GM12878 (cell line): Measurements from ENCODE around the gene TMEM181. TPM values are rescaled to one million over a fixed set of nuclear protein-coding genes. Genes with fewer than 3 reads are reported as not detected.

Experiments
- ETV6 ChIP-seq, 2 experiments: fragments of 450-650 bp in 1 of 2; IDR thresholded peaks in 1 of 2; conservative IDR thresholded peaks in 1 of 2; 2 replicates each; pipeline ENCODE4 v1.6.1; 2014; ENCODE audit warnings: antibody characterized with exemption in 1 of 2, borderline replicate concordance in 1 of 2, low read depth in 1 of 2, mild to moderate bottlenecking in 1 of 2, moderate library complexity in 1 of 2
- FOS ChIP-seq: IDR thresholded peaks from 3 replicates; pipeline ENCODE4 v1.6.1; 2011; ENCODE audit warnings: borderline replicate concordance; ENCODE audit not compliant: insufficient read length; ENCODE audit errors: extremely low read depth
- FOXM1 ChIP-seq: IDR thresholded peaks from 2 replicates; pipeline ENCODE4 v1.6.1; 2012; ENCODE audit warnings: low read depth, mild to moderate bottlenecking, inconsistent platforms, low read length, moderate library complexity
- MTA2 ChIP-seq: fragments of 450-650 bp; IDR thresholded peaks from 2 replicates; pipeline ENCODE4 v1.6.1; 2016; ENCODE audit warnings: low read depth, mild to moderate bottlenecking, moderate library complexity
- MYC ChIP-seq: IDR thresholded peaks from 2 replicates; pipeline ENCODE4 v1.6.1; 2011; ENCODE audit warnings: mild to moderate bottlenecking, low read length, moderate library complexity, inconsistent platforms; ENCODE audit not compliant: insufficient read depth, insufficient replicate concordance, insufficient read length, severe bottlenecking
- NFIC ChIP-seq: IDR thresholded peaks from 2 replicates; pipeline ENCODE4 v1.6.1; 2012; ENCODE audit warnings: low read depth, mild to moderate bottlenecking, inconsistent platforms, low read length, moderate library complexity
- NR2C2 ChIP-seq: IDR thresholded peaks from 2 replicates; pipeline ENCODE4 v1.6.1; 2011; ENCODE audit warnings: borderline replicate concordance, low read depth; ENCODE audit not compliant: control insufficient read depth, insufficient read length
- POLR2A ChIP-seq: IDR thresholded peaks from 2 replicates; pipeline ENCODE4 v1.6.1; 2011; ENCODE audit warnings: low read depth, mild to moderate bottlenecking, low read length
- SP1 ChIP-seq: IDR thresholded peaks from one replicate; pipeline ENCODE4 v1.6.1; 2011; ENCODE audit warnings: low read depth, low read length
- SREBF1 ChIP-seq: IDR thresholded peaks from 2 replicates; pipeline ENCODE4 v1.6.1; 2012; ENCODE audit warnings: mild to moderate bottlenecking, low read length
- SREBF2 ChIP-seq: IDR thresholded peaks from 2 replicates; pipeline ENCODE4 v1.6.1; 2012; ENCODE audit warnings: mild to moderate bottlenecking, low read length
- TARDBP ChIP-seq: IDR thresholded peaks from 2 replicates; pipeline ENCODE4 v1.6.1; 2016; ENCODE audit warnings: borderline replicate concordance
- ZSCAN29 ChIP-seq: fragments of 450-650 bp; IDR thresholded peaks from 2 replicates; pipeline ENCODE4 v1.6.1; 2017; ENCODE audit warnings: mild to moderate bottlenecking, moderate library complexity
- polyA plus RNA-seq, 11 experiments: library from polyadenylated mRNA; depleted of rRNA in 4 of 11; unstranded in 6 of 11; stranded (reverse) in 5 of 11; fragments of >200 nt; fragmentation: Nextera tagmentation in 4 of 11; fragmentation: Illumina TruSeq in 1 of 11; extraction: Ambion mirVana in 4 of 11; extraction: Trizol in 1 of 11; gene quantifications; 1 replicate in 1 of 11; 2 replicates in 10 of 11; pipeline versions ENCODE4 v1.2.1 to v1.2.3, GENCODE V29; 2011 to 2016; ENCODE audit warnings: inconsistent platforms in 2 of 11, missing spikeins in 2 of 11, low read depth in 1 of 11
- total RNA-seq, 4 experiments: library from RNA; depleted of rRNA in 3 of 4; stranded (reverse); fragments of >200 nt in 3 of 4; fragmentation: Illumina TruSeq in 1 of 4; extraction: Trizol in 1 of 4; gene quantifications; 2 replicates each; pipeline versions ENCODE4 v1.2.1 to v1.2.3, GENCODE V29; 2013 to 2021
- TF ChIP-seq, protein P1 (sequence below): fragments of 450-650 bp; IDR thresholded peaks from 2 replicates; pipeline ENCODE4 v1.6.1; 2017; ENCODE audit warnings: borderline replicate concordance
- TF ChIP-seq, protein P2 (sequence below): fragments of 450-650 bp; IDR thresholded peaks from 2 replicates; pipeline ENCODE4 v1.6.1; 2017; ENCODE audit warnings: mild to moderate bottlenecking
- TF ChIP-seq, protein P3 (sequence below): fragments of 450-650 bp; IDR thresholded peaks from 2 replicates; pipeline ENCODE4 v1.6.1; 2016; ENCODE audit warnings: mild to moderate bottlenecking, moderate library complexity, borderline replicate concordance
- TF ChIP-seq, protein P4 (sequence below): fragments of 450-650 bp; IDR thresholded peaks from 2 replicates; pipeline ENCODE4 v1.6.1; 2016; ENCODE audit warnings: mild to moderate bottlenecking
- TF ChIP-seq, protein P5 (sequence below): IDR thresholded peaks from 2 replicates; pipeline ENCODE4 v1.6.1; 2011; ENCODE audit warnings: low read depth, low read length, improper control_type of control experiment, borderline replicate concordance

Gene TMEM181
- total and polyA plus RNA-seq, 10 of the 15 experiments (the other 5 are each of a cell fraction or from before 2014, with no cell fraction given), result 1.5 to 7.9 (median 5.2) TPM

DNA sequence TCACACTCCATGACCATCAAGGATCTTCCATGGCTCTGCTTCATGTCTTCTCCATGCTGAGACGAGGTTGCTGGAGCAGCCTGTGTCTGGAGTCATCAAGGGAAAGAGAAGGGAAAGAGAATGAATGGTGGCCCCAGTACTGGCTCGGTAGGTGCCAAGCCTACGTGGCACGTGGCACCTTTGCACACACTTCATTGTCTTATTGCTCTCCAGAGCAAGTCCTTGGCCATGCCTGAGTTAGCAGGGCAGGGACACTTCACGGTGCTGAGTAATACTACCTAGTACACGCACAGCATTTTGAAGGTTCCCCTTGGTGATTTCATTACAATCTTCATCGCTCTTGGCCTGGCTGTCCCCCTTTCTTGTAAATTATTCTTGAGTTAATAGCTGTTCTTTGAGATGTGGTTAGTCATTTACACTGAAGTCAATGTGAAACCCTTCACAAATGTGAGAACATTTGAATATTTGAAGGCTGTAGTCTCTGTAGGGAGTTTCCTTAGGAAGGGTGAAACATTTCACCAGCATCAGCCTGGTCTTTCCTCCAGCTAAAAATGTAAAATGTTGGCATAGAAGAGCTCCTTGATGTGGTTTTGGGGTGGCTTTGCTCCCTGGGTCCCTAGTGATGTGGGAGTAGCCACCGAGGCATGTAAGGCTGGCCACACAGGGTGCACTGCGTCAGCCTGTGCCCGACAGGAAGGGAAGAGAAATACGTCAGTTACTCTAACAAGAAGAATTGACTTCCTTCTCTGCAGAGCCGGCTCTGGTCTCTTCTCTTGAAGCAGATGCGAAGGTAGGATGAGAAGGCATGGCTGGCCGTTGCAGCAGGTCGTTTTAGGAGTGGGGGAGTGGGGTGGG lies 89.6 kb downstream of the TMEM181 start, which contains the start of gene SYTL3 (continued):
- peak in 1 of 2 experiments; percentile 88; a peak in 2 of 4 replicates for TF ChIP-seq ETV6 (conservative IDR thresholded peaks at IDR 0.05 in 1 of 2, IDR thresholded peaks at IDR 0.05 in 1 of 2; ENCODE audit: borderline replicate concordance in 1 of 2, low read depth in 1 of 2)
- TF ChIP-seq, protein P1, sequence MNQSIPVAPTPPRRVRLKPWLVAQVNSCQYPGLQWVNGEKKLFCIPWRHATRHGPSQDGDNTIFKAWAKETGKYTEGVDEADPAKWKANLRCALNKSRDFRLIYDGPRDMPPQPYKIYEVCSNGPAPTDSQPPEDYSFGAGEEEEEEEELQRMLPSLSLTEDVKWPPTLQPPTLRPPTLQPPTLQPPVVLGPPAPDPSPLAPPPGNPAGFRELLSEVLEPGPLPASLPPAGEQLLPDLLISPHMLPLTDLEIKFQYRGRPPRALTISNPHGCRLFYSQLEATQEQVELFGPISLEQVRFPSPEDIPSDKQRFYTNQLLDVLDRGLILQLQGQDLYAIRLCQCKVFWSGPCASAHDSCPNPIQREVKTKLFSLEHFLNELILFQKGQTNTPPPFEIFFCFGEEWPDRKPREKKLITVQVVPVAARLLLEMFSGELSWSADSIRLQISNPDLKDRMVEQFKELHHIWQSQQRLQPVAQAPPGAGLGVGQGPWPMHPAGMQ, result no peak
- TF ChIP-seq, protein P2, sequence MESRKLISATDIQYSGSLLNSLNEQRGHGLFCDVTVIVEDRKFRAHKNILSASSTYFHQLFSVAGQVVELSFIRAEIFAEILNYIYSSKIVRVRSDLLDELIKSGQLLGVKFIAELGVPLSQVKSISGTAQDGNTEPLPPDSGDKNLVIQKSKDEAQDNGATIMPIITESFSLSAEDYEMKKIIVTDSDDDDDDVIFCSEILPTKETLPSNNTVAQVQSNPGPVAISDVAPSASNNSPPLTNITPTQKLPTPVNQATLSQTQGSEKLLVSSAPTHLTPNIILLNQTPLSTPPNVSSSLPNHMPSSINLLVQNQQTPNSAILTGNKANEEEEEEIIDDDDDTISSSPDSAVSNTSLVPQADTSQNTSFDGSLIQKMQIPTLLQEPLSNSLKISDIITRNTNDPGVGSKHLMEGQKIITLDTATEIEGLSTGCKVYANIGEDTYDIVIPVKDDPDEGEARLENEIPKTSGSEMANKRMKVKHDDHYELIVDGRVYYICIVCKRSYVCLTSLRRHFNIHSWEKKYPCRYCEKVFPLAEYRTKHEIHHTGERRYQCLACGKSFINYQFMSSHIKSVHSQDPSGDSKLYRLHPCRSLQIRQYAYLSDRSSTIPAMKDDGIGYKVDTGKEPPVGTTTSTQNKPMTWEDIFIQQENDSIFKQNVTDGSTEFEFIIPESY, result no peak
- TF ChIP-seq NFIC, result peak; percentile 96
- peak; percentile 23; the same call in 1 of the 2 replicates for TF ChIP-seq SREBF1
- peak; percentile 92 for TF ChIP-seq MTA2
- TF ChIP-seq, protein P3, sequence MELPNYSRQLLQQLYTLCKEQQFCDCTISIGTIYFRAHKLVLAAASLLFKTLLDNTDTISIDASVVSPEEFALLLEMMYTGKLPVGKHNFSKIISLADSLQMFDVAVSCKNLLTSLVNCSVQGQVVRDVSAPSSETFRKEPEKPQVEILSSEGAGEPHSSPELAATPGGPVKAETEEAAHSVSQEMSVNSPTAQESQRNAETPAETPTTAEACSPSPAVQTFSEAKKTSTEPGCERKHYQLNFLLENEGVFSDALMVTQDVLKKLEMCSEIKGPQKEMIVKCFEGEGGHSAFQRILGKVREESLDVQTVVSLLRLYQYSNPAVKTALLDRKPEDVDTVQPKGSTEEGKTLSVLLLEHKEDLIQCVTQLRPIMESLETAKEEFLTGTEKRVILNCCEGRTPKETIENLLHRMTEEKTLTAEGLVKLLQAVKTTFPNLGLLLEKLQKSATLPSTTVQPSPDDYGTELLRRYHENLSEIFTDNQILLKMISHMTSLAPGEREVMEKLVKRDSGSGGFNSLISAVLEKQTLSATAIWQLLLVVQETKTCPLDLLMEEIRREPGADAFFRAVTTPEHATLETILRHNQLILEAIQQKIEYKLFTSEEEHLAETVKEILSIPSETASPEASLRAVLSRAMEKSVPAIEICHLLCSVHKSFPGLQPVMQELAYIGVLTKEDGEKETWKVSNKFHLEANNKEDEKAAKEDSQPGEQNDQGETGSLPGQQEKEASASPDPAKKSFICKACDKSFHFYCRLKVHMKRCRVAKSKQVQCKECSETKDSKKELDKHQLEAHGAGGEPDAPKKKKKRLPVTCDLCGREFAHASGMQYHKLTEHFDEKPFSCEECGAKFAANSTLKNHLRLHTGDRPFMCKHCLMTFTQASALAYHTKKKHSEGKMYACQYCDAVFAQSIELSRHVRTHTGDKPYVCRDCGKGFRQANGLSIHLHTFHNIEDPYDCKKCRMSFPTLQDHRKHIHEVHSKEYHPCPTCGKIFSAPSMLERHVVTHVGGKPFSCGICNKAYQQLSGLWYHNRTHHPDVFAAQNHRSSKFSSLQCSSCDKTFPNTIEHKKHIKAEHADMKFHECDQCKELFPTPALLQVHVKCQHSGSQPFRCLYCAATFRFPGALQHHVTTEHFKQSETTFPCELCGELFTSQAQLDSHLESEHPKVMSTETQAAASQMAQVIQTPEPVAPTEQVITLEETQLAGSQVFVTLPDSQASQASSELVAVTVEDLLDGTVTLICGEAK, result no peak
- peak; percentile 70; the same call in 1 of the 2 replicates for TF ChIP-seq FOXM1
- TF ChIP-seq SP1, result peak; percentile 59
- peak; percentile 55 for TF ChIP-seq POLR2A
- TF ChIP-seq, protein P4, sequence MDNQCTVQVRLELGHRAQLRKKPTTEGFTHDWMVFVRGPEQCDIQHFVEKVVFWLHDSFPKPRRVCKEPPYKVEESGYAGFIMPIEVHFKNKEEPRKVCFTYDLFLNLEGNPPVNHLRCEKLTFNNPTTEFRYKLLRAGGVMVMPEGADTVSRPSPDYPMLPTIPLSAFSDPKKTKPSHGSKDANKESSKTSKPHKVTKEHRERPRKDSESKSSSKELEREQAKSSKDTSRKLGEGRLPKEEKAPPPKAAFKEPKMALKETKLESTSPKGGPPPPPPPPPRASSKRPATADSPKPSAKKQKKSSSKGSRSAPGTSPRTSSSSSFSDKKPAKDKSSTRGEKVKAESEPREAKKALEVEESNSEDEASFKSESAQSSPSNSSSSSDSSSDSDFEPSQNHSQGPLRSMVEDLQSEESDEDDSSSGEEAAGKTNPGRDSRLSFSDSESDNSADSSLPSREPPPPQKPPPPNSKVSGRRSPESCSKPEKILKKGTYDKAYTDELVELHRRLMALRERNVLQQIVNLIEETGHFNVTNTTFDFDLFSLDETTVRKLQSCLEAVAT, result peak; percentile 44; the same call in 1 of the 2 replicates
- TF ChIP-seq FOS, result no peak
- no peak for TF ChIP-seq NR2C2
- TF ChIP-seq SREBF2, result no peak
- no peak for TF ChIP-seq ZSCAN29
- TF ChIP-seq, protein P5, sequence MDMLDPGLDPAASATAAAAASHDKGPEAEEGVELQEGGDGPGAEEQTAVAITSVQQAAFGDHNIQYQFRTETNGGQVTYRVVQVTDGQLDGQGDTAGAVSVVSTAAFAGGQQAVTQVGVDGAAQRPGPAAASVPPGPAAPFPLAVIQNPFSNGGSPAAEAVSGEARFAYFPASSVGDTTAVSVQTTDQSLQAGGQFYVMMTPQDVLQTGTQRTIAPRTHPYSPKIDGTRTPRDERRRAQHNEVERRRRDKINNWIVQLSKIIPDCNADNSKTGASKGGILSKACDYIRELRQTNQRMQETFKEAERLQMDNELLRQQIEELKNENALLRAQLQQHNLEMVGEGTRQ, result peak; percentile 5; the same call in 1 of the 2 replicates
- TF ChIP-seq TARDBP, result no peak
- peak; percentile 23 for TF ChIP-seq MYC
